BLaER1 treated with 17β-estradiol and CSF1 and Interleukin-3, amounts not matched to agents 10 nM and 100 nM (cell line): ENCODE measurements around the gene MCM8.

Source experiments
- H3K27ac ChIP-seq, 11 experiments: shearing (Covaris generic); formaldehyde crosslinking; 2 replicates each; pipeline ENCODE4 v1.8.1; 2022
- H3K27me3 ChIP-seq, 11 experiments: shearing (Covaris generic); formaldehyde crosslinking; 2 replicates each; pipeline ENCODE4 v1.8.1; 2022
- H3K36me3 ChIP-seq, 11 experiments: shearing (Covaris generic); formaldehyde crosslinking; 2 replicates each; pipeline ENCODE4 v1.8.1; 2022
- H3K4me1 ChIP-seq, 10 experiments: shearing (Covaris generic); formaldehyde crosslinking; 2 replicates each; pipeline ENCODE4 v1.8.1; 2022
- H3K4me2 ChIP-seq, 11 experiments: shearing (Covaris generic); formaldehyde crosslinking; 2 replicates each; pipeline ENCODE4 v1.8.1; 2022
- H3K4me3 ChIP-seq, 10 experiments: shearing (Covaris generic); formaldehyde crosslinking; 2 replicates each; pipeline ENCODE4 v1.8.1; 2022
- H3K9ac ChIP-seq, 11 experiments: shearing (Covaris generic); formaldehyde crosslinking; 2 replicates each; pipeline ENCODE4 v1.8.1; 2022
- H3K9me3 ChIP-seq, 11 experiments: shearing (Covaris generic); formaldehyde crosslinking; replicated peaks in 1 of 11; 2 replicates each; pipeline ENCODE4 v1.8.1; 2022
- H4K20me1 ChIP-seq, 11 experiments: shearing (Covaris generic); formaldehyde crosslinking; 2 replicates each; pipeline ENCODE4 v1.8.1; 2022
- Cebpa-rat ChIP-seq, 11 experiments: shearing (Covaris generic); IDR thresholded peaks; 2 replicates each; pipeline ENCODE4 v1.8.1; 2022

MCM8 gene

GRCh38 chr20:6046432-6046831, 96.0 kb downstream of the MCM8 start:
- Histone ChIP-seq H3K4me1 (peaks cover 0 to 6% (median 0%) of the 10 kb centered on the region in 10 experiments; a peak in 2 of 20 replicates), H3K9me3 (no peaks in the 10 kb centered on the region), H4K20me1 (peaks cover 0 to 14% (median 0%) of the 10 kb centered on the region in 11 experiments; a peak in 3 of 22 replicates), H3K9ac (no peak overlapping the region), H3K4me2 (no peak overlapping the region), H3K27ac (no peak overlapping the region), H3K27me3 (peaks cover 7 to 16% (median 13%) of the 10 kb centered on the region in 11 experiments), H3K4me3 (no peak overlapping the region), H3K36me3 (peaks cover 10 to 28% (median 11%) of the 10 kb centered on the region in 11 experiments)
- no peak for TF ChIP-seq Cebpa-rat (IDR thresholded peaks at IDR 0.05)

DNA sequence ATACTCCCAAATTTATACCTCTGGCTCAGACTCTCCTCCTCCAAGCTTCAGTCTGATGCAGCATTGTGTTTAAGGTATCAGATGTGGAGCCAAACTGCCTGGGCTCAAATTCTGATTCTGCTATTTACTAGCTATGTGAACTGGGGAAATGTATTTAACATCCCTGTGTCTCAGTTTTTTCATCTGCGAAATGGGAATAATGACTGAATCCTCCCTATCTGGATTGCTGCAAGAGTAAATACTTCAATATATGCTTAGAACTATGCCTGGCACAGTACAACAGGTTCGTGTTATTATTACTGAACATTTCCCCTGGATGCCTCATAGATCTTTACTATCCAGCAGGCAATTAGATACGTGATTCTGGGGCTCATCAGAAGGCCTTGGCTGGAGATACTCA, 97.9 kb downstream of the MCM8 start:
- TF ChIP-seq Cebpa-rat (IDR thresholded peaks at IDR 0.05), result no peak
- H3K27me3 ChIP-seq, result peaks cover 27 to 35% (median 33%) of the 10 kb centered on the region in 11 experiments
- H3K9me3 ChIP-seq, result peaks cover 0 to 12% (median 9%) of the 10 kb centered on the region in 11 experiments; a peak in 10 of 22 replicates
- H4K20me1 ChIP-seq, result peaks cover 0 to 16% (median 0%) of the 10 kb centered on the region in 11 experiments; a peak in 3 of 22 replicates
- H3K9ac ChIP-seq, result no peak overlapping the region
- H3K4me2 ChIP-seq, result no peak overlapping the region
- H3K27ac ChIP-seq, result no peak overlapping the region
- peaks cover 0 to 10% (median 0%) of the 10 kb centered on the region in 11 experiments; a peak in 4 of 22 replicates for H3K36me3 ChIP-seq
- H3K4me1 ChIP-seq, result peaks cover 0 to 6% (median 0%) of the 10 kb centered on the region in 10 experiments; a peak in 2 of 20 replicates
- no peak overlapping the region for H3K4me3 ChIP-seq
